HG02885 (cell line): ENCODE measurements around the gene SLC49A4.
"Not testable (repeated sequence)": the region's sequence is repeated elsewhere in the genome, so short reads cannot be mapped to it uniquely, and the experiment has no call there.

ENCODE experiments used
- ATAC-seq: cut with Tn5 transposase; IDR thresholded peaks from one replicate; pipeline ENCODE4 v1.9.1; 2021; ENCODE audit warnings: mild to moderate bottlenecking; ENCODE audit not compliant: unreplicated experiment, poor library complexity

Gene SLC49A4

DNA sequence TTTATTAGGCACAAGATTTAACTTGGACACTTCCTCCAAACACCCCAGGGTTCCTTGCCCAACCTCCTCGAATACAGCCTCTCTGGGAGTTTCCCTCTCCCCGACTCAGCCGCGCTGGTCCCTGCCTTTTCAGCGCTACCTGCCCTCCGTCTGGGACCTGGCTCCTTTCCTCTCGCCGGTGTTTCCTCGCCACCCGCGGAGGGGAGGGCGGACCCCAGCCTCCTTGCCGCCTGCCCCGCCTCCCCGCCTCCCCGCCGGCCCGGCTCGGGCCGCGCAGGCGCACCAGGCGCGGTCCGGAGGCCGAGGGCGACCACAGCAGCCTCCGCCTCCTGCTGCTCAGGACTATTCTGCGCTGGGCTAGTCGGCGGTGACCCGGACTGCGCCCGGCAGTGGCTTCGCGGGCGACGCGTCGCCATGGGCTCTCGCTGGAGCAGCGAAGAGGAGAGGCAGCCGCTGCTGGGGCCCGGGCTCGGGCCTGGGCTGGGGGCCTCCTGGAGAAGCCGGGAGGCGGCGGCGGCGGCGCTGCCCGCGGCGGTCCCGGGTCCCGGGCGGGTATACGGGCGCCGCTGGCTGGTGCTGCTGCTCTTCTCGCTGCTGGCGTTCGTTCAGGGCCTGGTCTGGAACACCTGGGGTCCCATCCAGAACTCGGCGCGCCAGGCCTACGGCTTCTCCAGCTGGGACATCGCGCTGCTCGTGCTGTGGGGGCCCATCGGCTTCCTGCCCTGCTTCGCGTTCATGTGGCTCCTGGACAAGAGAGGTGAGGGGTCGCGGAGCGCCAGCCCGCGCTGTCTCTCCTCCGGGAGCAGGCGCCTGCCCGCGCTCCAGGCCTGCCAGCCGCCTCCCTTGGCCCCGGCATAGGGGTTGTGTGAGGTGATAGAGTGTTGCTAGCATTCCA lies at the start of gene SLC49A4:
SLC49A4 (plus strand) TSS at position 291 of the 895 bp plus-strand sequence; CDS start at position 415, 124 bp downstream.
- peak; percentile 83 for ATAC-seq

DNA sequence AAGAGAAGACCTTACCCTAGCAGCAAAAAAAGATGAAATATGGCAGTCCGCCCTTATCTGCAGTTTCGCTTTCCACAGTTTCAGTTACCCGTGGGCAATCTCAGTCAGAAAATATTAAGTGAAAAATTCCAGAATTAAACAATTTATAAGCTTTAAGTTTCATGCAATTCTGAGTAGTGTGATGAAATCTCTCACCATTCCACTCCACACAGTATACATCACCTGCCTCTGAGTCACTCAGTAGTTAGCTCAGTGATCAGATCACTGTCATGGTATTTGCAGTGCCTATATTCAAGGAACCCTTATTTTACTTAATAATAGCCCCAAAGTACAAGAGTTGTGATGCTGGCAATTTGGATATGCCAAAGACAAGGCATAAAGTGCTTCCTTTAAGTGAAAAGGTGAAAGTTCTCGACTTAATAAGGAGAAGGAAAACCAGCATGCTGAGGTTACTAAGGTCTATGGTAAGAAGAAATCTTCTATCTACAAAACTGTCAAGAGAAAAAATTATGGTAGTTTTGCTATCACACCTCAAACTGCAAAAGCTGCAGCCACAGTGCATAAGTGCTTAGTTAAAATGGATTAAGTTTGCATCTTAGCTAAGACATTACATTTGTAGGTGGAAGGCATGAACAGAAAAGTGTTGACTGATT lies 49.4 kb upstream of the SLC49A4 start:
- ATAC-seq: no peak

DNA sequence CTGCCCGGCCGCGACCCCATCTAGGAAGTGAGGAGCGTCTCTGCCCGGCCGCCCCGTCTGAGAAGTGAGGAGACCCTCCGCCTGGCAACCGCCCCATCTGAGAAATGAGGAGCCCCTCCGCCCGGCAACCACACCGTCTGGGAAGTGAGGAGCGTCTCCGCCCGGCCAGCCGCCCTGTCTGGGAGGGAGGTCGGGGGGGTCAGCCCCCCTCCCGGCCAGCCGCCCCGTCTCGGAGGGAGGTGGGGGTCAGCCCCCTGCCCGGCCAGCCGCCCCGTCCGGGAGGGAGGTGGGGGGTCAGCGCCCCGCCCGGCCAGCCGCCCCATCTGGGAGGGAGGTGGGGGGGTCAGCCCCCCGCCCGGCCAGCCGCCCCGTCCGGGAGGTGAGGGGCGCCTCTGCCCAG lies 47.6 kb upstream of the SLC49A4 start:
- not testable (repeated sequence) for ATAC-seq

GRCh38 chr3:122748347-122748746 lies 46.5 kb upstream of the SLC49A4 start:
- ATAC-seq: no peak

DNA sequence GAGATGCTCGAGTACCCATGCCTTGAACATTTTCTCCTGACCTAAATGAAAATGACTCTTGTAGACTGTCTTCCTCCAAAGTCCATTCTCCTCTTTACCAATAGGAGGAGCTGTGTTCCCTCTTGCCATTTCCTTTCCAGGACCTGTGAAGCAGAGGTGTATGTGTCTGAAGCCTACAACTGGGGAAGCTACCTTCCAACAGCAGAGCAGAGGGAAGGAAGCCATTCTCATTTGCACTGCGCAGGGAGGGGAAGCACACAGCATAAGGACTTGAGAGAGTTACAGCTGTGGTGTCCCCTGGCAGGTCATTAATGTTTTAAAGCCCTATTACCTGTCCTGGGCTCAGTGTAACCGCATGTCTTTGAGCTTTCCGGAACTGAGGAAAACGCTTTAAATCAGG lies 39.9 kb upstream of the SLC49A4 start:
- ATAC-seq: peak; percentile 62

- ATAC-seq: no peak
These were observed 39.4 kb upstream of the SLC49A4 start for GRCh38 chr3:122755491-122755890.

- ATAC-seq: no peak
These were observed 35.9 kb upstream of the SLC49A4 start for GRCh38 chr3:122758877-122759560.

DNA sequence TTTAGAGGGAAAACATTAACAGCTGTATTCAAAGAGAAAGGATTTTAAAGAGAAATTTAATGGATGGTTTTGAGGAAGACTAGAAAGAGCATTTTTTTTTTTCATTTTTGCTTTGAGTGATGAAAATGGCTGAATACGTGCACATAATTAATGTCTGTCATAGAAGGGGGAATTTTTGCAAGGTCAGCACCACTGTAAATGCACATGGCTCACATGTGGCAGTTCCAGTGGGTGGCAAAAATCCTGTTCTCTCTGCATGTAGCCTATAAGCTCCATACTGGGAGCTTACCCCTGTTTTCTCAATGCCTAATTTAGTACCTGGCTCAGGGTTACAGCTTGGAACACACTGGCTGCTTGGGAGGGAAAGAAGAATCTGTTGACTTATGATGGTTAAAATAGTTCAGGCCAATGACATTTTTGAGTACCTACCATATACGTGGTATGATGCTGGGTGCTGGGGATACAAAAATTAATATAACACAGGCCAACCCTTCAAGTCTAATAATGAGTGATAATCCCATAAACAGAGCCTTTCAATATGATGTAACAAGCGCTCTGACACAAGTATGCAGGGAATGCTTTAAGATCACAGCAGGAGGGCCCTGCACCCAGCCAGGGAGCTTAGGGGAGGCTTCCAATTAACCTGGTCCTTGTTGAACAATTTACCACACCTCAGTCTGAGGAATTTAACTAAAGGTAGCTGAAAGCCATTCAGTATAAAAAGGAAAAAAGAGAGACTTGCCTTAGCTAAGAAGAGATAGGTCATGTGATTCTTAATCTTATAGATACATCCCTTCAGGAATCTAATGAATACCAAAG lies 34.2 kb upstream of the SLC49A4 start:
- ATAC-seq: no peak

DNA sequence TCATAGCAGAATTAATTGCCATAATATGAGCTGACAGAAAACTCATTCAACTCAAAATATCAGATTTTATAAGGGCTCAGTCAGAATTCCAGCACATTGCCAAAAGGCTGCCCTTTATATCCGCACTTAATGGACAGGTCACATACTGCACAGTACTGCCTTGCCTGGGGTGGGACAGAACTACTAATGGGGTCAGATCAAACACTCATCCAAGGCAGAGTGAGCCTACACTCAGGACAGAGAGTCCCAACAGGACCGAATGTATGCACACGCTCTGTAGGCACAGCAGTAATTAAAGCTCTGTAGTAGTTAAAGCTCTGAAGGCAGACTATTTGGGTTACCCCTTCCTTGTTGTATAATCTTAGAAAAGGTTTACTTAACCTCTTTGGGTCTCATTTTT lies 28.4 kb upstream of the SLC49A4 start:
- no peak for ATAC-seq

GRCh38 chr3:122767540-122768372 lies 27.1 kb upstream of the SLC49A4 start:
- no peak for ATAC-seq

DNA sequence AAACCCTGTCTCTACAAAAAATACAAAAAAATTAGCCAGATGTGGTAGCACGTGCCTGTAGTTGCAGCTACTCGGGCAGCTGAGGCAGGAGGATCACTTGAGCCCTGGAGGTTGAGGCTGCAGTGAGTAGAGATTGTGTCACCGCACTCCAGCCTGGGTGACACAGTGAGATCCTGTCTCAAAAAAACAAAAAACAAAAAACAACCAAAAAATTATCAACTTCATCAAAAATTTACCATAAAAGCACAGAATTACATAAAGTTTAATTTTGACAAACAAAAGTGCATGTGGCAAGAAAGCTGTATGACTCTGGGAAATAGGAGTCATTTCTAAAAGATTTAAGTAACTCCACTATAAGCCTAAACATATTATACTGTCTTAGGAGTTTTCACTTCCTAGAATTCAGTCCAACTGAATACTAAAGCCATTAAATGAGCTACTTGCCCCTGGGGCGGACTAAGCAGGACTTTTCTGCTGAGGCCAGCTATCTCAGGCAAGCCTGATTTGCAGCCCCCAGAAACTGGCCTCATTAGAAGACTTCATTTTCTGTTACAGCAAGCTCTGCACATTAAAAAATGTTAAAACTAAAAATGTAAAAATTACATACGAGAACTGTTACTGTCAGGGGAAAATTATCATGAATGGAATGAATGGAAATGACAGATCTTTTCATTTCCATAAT lies 24.2 kb upstream of the SLC49A4 start:
- ATAC-seq: no peak

GRCh38 chr3:122772827-122773226 lies 22.0 kb upstream of the SLC49A4 start:
- ATAC-seq: no peak

DNA sequence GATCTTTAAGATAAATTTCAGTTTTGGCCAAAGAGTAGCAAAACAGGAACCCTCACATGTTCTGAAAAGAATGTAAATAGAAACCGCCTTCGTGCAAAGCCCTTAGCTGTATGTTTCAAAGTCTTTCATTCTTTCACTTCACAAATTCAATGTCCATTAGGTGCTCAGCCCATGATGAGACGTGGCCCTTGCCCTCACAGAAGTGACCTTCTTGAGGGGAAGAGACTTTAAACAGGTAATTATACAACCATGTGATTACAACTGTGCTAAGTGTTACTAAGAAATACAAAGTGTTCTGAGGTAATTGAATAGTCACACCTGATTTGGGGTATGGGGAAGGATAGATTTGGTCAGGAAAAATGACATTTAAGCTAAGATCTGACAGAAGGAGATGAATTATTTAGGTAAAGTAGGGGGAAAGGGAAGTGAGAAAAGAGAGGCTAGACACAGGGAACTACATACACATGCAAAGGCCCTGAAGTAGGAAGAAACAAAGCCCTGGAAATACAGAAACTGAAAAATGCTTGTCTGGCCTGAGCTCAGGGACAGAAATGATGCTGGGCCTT lies 20.8 kb upstream of the SLC49A4 start:
- peak; percentile 74 for ATAC-seq

GRCh38 chr3:122774564-122774963 lies 20.3 kb upstream of the SLC49A4 start:
- ATAC-seq: no peak

DNA sequence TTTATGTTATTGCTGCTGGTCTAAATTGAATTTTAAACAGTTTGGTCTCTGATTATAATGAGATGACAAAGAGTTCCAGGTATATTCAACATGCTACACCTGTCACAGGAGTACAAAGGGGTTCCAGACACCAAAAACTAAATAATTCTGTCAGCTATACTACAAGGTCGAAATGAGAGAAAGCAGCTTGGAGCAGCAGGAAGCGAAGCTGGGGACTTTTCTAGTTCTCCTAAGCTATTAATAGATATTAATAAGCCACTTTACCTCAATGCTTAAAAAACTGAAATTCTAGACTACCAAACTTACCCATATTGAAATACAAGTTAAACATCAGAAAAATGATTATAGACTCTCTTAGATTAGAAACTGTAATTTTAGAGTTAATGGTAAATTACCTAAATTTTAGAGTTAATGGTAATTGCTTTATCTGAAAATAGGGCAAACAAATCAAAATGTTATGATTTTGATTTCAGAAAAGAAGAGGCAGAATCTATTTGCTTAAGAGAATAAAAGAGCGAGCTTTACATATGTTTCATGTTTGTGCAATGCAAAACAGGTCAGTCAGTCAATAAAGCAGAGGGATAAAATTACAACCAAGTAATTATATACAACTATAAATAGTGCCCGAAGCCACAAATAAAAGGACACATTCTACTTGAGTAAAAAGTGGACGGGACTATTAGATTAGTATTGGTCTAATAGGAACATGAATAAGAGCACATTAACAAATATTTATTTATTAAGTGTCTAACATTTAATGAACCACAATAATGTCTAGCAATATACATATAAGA lies 18.0 kb upstream of the SLC49A4 start:
- no peak for ATAC-seq

- ATAC-seq: no peak
These were observed 17.3 kb upstream of the SLC49A4 start for GRCh38 chr3:122777563-122777962.

- no peak for ATAC-seq
These were observed 12.1 kb upstream of the SLC49A4 start for GRCh38 chr3:122782804-122783203.

DNA sequence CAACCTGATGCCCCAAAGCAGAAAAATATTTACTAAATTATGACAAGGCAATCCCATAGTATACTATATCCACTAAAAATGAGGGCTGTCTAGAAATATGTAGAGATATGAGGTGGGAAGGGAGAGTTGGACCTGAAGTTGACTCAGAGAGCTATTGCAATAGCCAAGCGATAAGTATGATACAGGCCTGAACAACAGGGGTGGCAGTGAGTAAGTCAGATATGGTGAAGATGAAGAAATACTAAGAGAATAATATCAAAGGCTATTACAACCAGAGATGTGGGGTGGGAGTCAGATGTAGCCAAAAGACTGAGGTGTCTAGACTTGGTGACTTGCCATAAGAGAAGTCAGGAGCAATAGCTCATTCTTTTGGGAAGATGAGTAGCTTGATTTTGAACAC lies 10.4 kb upstream of the SLC49A4 start:
- ATAC-seq: no peak
